ENCODE results near the gene CFAP97D1. TPM values are rescaled to one million over a fixed set of nuclear protein-coding genes. Genes with fewer than 3 reads are reported as not detected.
A peak's percentile ranks its signal among the peaks of the same experiment; 100 is the strongest.
"Not testable (repeated sequence)": the region's sequence is repeated elsewhere in the genome, so short reads cannot be mapped to it uniquely, and the experiment has no call there.

Gene CFAP97D1
- total RNA-seq, 1 donor from 2014 or later = 0.16 TPM

GRCh38 chr17:43791589-43791988, 11.4 kb downstream of the CFAP97D1 start:
- H3K9me3 ChIP-seq (ENCODE audit: insufficient read depth, low read depth, low read length) = no peaks in the 10 kb centered on the region
- peak; percentile 50 for DNase-seq (ENCODE audit: low read depth)
- Mint-ChIP-seq H3K4me1 (ENCODE audit: low read depth, unreplicated experiment) (no peaks in the 10 kb centered on the region), H3K36me3 (ENCODE audit: low read depth, unreplicated experiment) (no peaks in the 10 kb centered on the region), H3K4me3 (ENCODE audit: unreplicated experiment) (no peak overlapping the region), H3K27me3 (ENCODE audit: low read depth, unreplicated experiment) (peaks cover 15% of the 10 kb centered on the region), H3K27ac (ENCODE audit: unreplicated experiment) (no peak overlapping the region), H3K9me3 (ENCODE audit: unreplicated experiment) (peaks cover 26% of the 10 kb centered on the region)
- peaks cover 3% of the 10 kb centered on the region for H3K27me3 ChIP-seq (ENCODE audit: insufficient read depth, low read length)
- no peak overlapping the region for H3K27ac ChIP-seq (ENCODE audit: low read depth, low read length)
- H3K79me2 ChIP-seq (ENCODE audit: insufficient read depth, low read length) = no peaks in the 10 kb centered on the region
- no peak for FAIRE-seq
- no peak for TF ChIP-seq EZH2 (IDR thresholded peaks at IDR 0.05; ENCODE audit: insufficient read depth, low read length)
- H3K4me3 ChIP-seq (ENCODE audit: insufficient read depth, low read depth, low read length) = no peak overlapping the region
- H4K20me1 ChIP-seq (ENCODE audit: insufficient read depth, low read length) = no peaks in the 10 kb centered on the region
- H3K9ac ChIP-seq (ENCODE audit: low read length) = no peak overlapping the region
- H3K4me2 ChIP-seq (ENCODE audit: low read length) = peak overlapping the region; percentile 32
- H3K36me3 ChIP-seq (ENCODE audit: insufficient read depth, low read length) = no peaks in the 10 kb centered on the region
- H2AFZ ChIP-seq (ENCODE audit: low read depth, low read length) = no peak overlapping the region
- H3K4me1 ChIP-seq (ENCODE audit: insufficient read depth, low read length) = no peaks in the 10 kb centered on the region

- H3K4me3 ChIP-seq (ENCODE audit: insufficient read depth, low read depth, low read length); DNase-seq (ENCODE audit: low read depth); H3K36me3 Mint-ChIP-seq (ENCODE audit: low read depth, unreplicated experiment); FAIRE-seq; H3K27ac Mint-ChIP-seq (ENCODE audit: unreplicated experiment); H2AFZ ChIP-seq (ENCODE audit: low read depth, low read length); H3K4me1 Mint-ChIP-seq (ENCODE audit: low read depth, unreplicated experiment); H3K79me2 ChIP-seq (ENCODE audit: insufficient read depth, low read length); H4K20me1 ChIP-seq (ENCODE audit: insufficient read depth, low read length); H3K9ac ChIP-seq (ENCODE audit: low read length); H3K4me1 ChIP-seq (ENCODE audit: insufficient read depth, low read length); H3K4me3 Mint-ChIP-seq (ENCODE audit: unreplicated experiment); H3K27ac ChIP-seq (ENCODE audit: low read depth, low read length); H3K27me3 ChIP-seq (ENCODE audit: insufficient read depth, low read length); H3K4me2 ChIP-seq (ENCODE audit: low read length); H3K36me3 ChIP-seq (ENCODE audit: insufficient read depth, low read length); H3K9me3 ChIP-seq (ENCODE audit: insufficient read depth, low read depth, low read length): not testable (repeated sequence)
- H3K9me3 Mint-ChIP-seq (ENCODE audit: unreplicated experiment) = peaks cover 33% of the 10 kb centered on the region
- peaks cover 15% of the 10 kb centered on the region for H3K27me3 Mint-ChIP-seq (ENCODE audit: low read depth, unreplicated experiment)
Measured at GRCh38 chr17:43792668-43793067, 12.4 kb downstream of the CFAP97D1 start.

GRCh38 chr17:43798024-43798423, 17.8 kb downstream of the CFAP97D1 start:
- not testable (repeated sequence) for DNase-seq (ENCODE audit: low read depth); H3K4me3 Mint-ChIP-seq (ENCODE audit: unreplicated experiment); H3K27me3 ChIP-seq (ENCODE audit: insufficient read depth, low read length); H3K79me2 ChIP-seq (ENCODE audit: insufficient read depth, low read length); FAIRE-seq; H3K27ac Mint-ChIP-seq (ENCODE audit: unreplicated experiment); H3K36me3 ChIP-seq (ENCODE audit: insufficient read depth, low read length); H2AFZ ChIP-seq (ENCODE audit: low read depth, low read length); H3K9ac ChIP-seq (ENCODE audit: low read length); H3K27ac ChIP-seq (ENCODE audit: low read depth, low read length); H3K4me1 ChIP-seq (ENCODE audit: insufficient read depth, low read length); H3K9me3 ChIP-seq (ENCODE audit: insufficient read depth, low read depth, low read length); H3K4me2 ChIP-seq (ENCODE audit: low read length); H4K20me1 ChIP-seq (ENCODE audit: insufficient read depth, low read length); H3K36me3 Mint-ChIP-seq (ENCODE audit: low read depth, unreplicated experiment); H3K4me1 Mint-ChIP-seq (ENCODE audit: low read depth, unreplicated experiment); H3K4me3 ChIP-seq (ENCODE audit: insufficient read depth, low read depth, low read length)
- peaks cover 25% of the 10 kb centered on the region for H3K9me3 Mint-ChIP-seq (ENCODE audit: unreplicated experiment)
- peaks cover 15% of the 10 kb centered on the region for H3K27me3 Mint-ChIP-seq (ENCODE audit: low read depth, unreplicated experiment)

GRCh38 chr17:43799047-43799446, 18.8 kb downstream of the CFAP97D1 start:
- peaks cover 4% of the 10 kb centered on the region for H3K36me3 ChIP-seq (ENCODE audit: insufficient read depth, low read length)
- H3K4me1 ChIP-seq (ENCODE audit: insufficient read depth, low read length) = peaks cover 4% of the 10 kb centered on the region
- no peak overlapping the region for H3K27ac ChIP-seq (ENCODE audit: low read depth, low read length)
- no peaks in the 10 kb centered on the region for H3K27me3 ChIP-seq (ENCODE audit: insufficient read depth, low read length)
- no peaks in the 10 kb centered on the region for H3K9me3 ChIP-seq (ENCODE audit: insufficient read depth, low read depth, low read length)
- FAIRE-seq = no peak
- no peak overlapping the region for H3K27ac Mint-ChIP-seq (ENCODE audit: unreplicated experiment)
- H4K20me1 ChIP-seq (ENCODE audit: insufficient read depth, low read length) = no peaks in the 10 kb centered on the region
- H3K36me3 Mint-ChIP-seq (ENCODE audit: low read depth, unreplicated experiment) = peaks cover 2% of the 10 kb centered on the region
- H3K4me3 ChIP-seq (ENCODE audit: insufficient read depth, low read depth, low read length) = no peak overlapping the region
- no peak overlapping the region for H3K4me2 ChIP-seq (ENCODE audit: low read length)
- peaks cover 20% of the 10 kb centered on the region for H3K9me3 Mint-ChIP-seq (ENCODE audit: unreplicated experiment)
- H3K4me1 Mint-ChIP-seq (ENCODE audit: low read depth, unreplicated experiment) = peaks cover 2% of the 10 kb centered on the region
- H3K9ac ChIP-seq (ENCODE audit: low read length) = no peak overlapping the region
- H2AFZ ChIP-seq (ENCODE audit: low read depth, low read length) = no peak overlapping the region
- TF ChIP-seq CTCF (IDR thresholded peaks at IDR 0.05; ENCODE audit: insufficient read depth, low read depth, low read length) = no peak
- TF ChIP-seq EZH2 (IDR thresholded peaks at IDR 0.05; ENCODE audit: insufficient read depth, low read length) = no peak
- no peak overlapping the region for H3K4me3 Mint-ChIP-seq (ENCODE audit: unreplicated experiment)
- DNase-seq (ENCODE audit: low read depth) = no peak
- H3K27me3 Mint-ChIP-seq (ENCODE audit: low read depth, unreplicated experiment) = peaks cover 15% of the 10 kb centered on the region
- H3K79me2 ChIP-seq (ENCODE audit: insufficient read depth, low read length) = no peaks in the 10 kb centered on the region

All from astrocyte (in vitro differentiated cells and primary cell).